PC-9 (cell line): ENCODE measurements around the gene AZU1. TPM values are rescaled to one million over a fixed set of nuclear protein-coding genes. Genes with fewer than 3 reads are reported as not detected.

Source experiments
- BruUV-seq: library from RNA; stranded (reverse); fragments of 400-500 nt; replicated peaks from 2 replicates; lab custom pipeline; 2021; lab: Mats Ljungman, UMichigan
- CTCF ChIA-PET: fragments of 300-600 bp; sonication (Branson Sonifier 250); formaldehyde crosslinking; loops from one replicate; lab custom pipeline; 2022; ENCODE audit warnings: antibody characterized with exemption; lab: Charles Lee
- POLR2A ChIA-PET: fragments of 300-600 bp; sonication (Branson Sonifier 250); formaldehyde crosslinking; loops from one replicate; lab custom pipeline; 2022; ENCODE audit warnings: antibody characterized with exemption; ENCODE audit not compliant: unreplicated experiment; lab: Charles Lee
- DNase-seq, 2 experiments: peaks; one replicate each; pipeline versions ENCODE4 v3.0.0 to v3.0.0-alpha.2; 2015 to 2022; ENCODE audit warnings: mixed read lengths in 1 of 2
- H2AFZ ChIP-seq: fragments of 200-600 bp; sonication (generic); 2 replicates; pipeline ENCODE4 v1.8.1; 2017; ENCODE audit warnings: antibody characterized with exemption
- H3F3A ChIP-seq: fragments of 200-600 bp; sonication (generic); 2 replicates; pipeline ENCODE4 v1.8.1; 2017; ENCODE audit warnings: antibody characterized with exemption, mild to moderate bottlenecking, low read depth; ENCODE audit not compliant: insufficient read depth
- H3K27ac ChIP-seq: fragments of 200-600 bp; sonication (generic); 2 replicates; pipeline ENCODE4 v1.6.1; 2016; ENCODE audit warnings: mixed run types
- H3K27me3 ChIP-seq: fragments of 200-600 bp; sonication (generic); 2 replicates; pipeline ENCODE4 v1.6.1; 2016; ENCODE audit warnings: low read depth, mixed run types; ENCODE audit not compliant: insufficient read depth
- H3K36me3 ChIP-seq: fragments of 200-600 bp; sonication (generic); 2 replicates; pipeline ENCODE4 v1.6.1; 2016; ENCODE audit warnings: low read depth, mixed run types
- H3K4me1 ChIP-seq: fragments of 200-600 bp; sonication (generic); replicated peaks from 2 replicates; pipeline ENCODE4 v1.6.1; 2016; ENCODE audit warnings: mixed run types; ENCODE audit not compliant: insufficient read depth
- H3K4me2 ChIP-seq: fragments of 200-600 bp; sonication (generic); 2 replicates; pipeline ENCODE4 v1.6.1; 2017; ENCODE audit warnings: mixed run types
- H3K4me3 ChIP-seq: fragments of 200-600 bp; sonication (generic); 2 replicates; pipeline ENCODE4 v1.6.1; 2016; ENCODE audit warnings: mixed run types
- H3K79me2 ChIP-seq: fragments of 200-600 bp; sonication (generic); 2 replicates; pipeline ENCODE4 v1.6.1; 2017; ENCODE audit warnings: low read depth, mixed run types
- H3K9me2 ChIP-seq: fragments of 200-600 bp; sonication (generic); 2 replicates; pipeline ENCODE4 v1.8.1; 2017; ENCODE audit warnings: mild to moderate bottlenecking; ENCODE audit not compliant: insufficient read depth
- H3K9me3 ChIP-seq: fragments of 200-600 bp; sonication (generic); 2 replicates; pipeline ENCODE4 v1.8.1; 2016; ENCODE audit warnings: low read depth; ENCODE audit not compliant: insufficient read depth
- H4K20me1 ChIP-seq: fragments of 200-600 bp; sonication (generic); 2 replicates; pipeline ENCODE4 v1.8.1; 2017; ENCODE audit not compliant: insufficient read depth
- CTCF ChIP-seq: fragments of 200-600 bp; sonication (generic); conservative IDR thresholded peaks from 2 replicates; pipeline ENCODE4 v1.6.1; 2017; ENCODE audit warnings: mixed run types, antibody characterized with exemption, mild to moderate bottlenecking, moderate library complexity
- EZH2 ChIP-seq: fragments of 200-600 bp; sonication (generic); IDR thresholded peaks from 2 replicates; pipeline ENCODE4 v1.8.0; 2017; ENCODE audit warnings: antibody characterized with exemption, low read depth
- intact Hi-C: fragments of 100-400 bp; cut with micrococcal nuclease; formaldehyde crosslinking; loops from one replicate; pipeline ENCODE4 v1.10.0; 2022; ENCODE audit not compliant: unreplicated experiment
- total RNA-seq: library from RNA; stranded (reverse); gene quantifications from 2 replicates; pipeline ENCODE4 v1.2.3, GENCODE V29; 2021

The AZU1 gene
- total RNA-seq, 1 experiment from 2014 or later: not detected

DNA sequence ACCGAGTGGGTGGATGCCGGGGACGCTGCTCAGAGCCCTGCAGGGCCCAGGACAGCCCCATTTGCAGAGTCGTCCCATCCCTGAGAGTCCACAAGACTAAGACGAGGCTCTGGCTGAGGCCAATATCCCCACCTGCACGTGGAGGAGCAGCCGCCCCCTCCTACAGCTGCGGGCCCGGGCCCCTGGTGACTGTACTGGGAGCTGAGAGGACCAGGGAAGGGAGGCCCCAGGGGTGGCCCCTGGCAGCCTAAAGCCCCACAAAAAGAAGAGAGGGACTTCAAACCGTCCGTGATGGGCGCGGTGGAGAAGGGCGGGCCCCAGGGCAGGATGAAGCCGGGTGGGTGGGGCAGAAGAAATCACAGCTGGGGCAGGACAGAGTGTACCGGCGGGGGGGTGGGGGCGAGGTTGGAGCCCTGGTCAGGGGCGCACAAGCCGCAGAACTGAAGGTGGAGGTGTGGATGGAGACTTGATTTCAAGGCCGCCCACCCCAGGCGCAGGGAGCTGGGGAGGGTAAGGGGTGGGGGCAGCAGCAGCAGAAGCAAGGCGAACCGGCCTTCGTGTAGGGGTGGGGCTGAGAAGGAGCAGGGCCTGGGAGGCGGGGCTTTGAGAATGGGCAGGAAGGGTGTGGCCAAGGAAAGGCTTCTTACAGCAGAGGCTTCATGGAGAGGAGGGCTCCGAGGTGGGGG is 44.8 kb downstream of the AZU1 start:
- H3K36me3 ChIP-seq: no peaks in the 10 kb centered on the region
- peaks cover 29% of the 10 kb centered on the region for H3K4me1 ChIP-seq
- H3K9me2 ChIP-seq: no peaks in the 10 kb centered on the region
- no peak overlapping the region for H2AFZ ChIP-seq
- POLR2A ChIA-PET: no interaction called here
- H3K4me3 ChIP-seq: no peak overlapping the region
- no peaks in the 10 kb centered on the region for H3K79me2 ChIP-seq
- H3F3A ChIP-seq: peaks cover 42% of the 10 kb centered on the region
- H4K20me1 ChIP-seq: no peaks in the 10 kb centered on the region; the same call in 1 of the 2 replicates
- H3K9me3 ChIP-seq: no peaks in the 10 kb centered on the region
- H3K27me3 ChIP-seq: no peaks in the 10 kb centered on the region
- no TSS peak for BruUV-seq
- no peak overlapping the region for H3K27ac ChIP-seq
- intact Hi-C loops: no loop called here
- peak; percentile 72 to 86 for DNase-seq
- H3K4me2 ChIP-seq: peak overlapping the region; percentile 40; the same call in 1 of the 2 replicates
- CTCF ChIA-PET: interaction anchor here (0.5 to 0.6 kb wide), 2 partner anchors 195 to 307 kb away, joined by 3 read pairs; no protein-coding TSS in a partner anchor
- TF ChIP-seq CTCF: no peak
- TF ChIP-seq EZH2: no peak

DNA sequence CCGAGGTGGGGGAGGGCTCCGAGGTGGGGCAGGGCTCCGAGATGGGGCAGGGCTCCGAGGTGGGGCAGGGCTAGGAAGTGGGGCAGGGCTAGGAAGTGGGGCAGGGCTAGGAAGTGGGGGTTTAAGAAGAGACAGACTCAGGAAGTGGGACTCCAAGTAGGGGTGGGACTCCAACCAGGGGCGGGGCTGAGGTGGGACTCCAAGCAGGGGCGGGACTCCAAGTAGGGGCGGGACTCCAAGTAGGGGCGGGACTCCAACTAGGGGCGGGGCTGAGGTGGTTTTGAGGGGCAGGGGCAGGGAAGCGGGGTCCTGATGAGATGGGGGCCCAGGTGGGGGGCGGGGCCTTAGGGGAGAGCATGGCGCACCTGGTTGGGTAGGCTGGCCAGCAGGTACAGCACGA is 45.4 kb downstream of the AZU1 start:
- H3K27me3 ChIP-seq: no peaks in the 10 kb centered on the region
- H3K4me3 ChIP-seq: no peak overlapping the region
- intact Hi-C loops: no loop called here
- no TSS peak for BruUV-seq
- no peak for TF ChIP-seq EZH2
- no peak for TF ChIP-seq CTCF
- no peak overlapping the region for H2AFZ ChIP-seq
- POLR2A ChIA-PET: no interaction called here
- no peak overlapping the region for H3K27ac ChIP-seq
- H3K9me2 ChIP-seq: no peaks in the 10 kb centered on the region
- H4K20me1 ChIP-seq: no peaks in the 10 kb centered on the region; the same call in 1 of the 2 replicates
- H3K79me2 ChIP-seq: no peaks in the 10 kb centered on the region
- no peak overlapping the region for H3K4me2 ChIP-seq
- H3K4me1 ChIP-seq: peaks cover 29% of the 10 kb centered on the region
- peaks cover 40% of the 10 kb centered on the region for H3F3A ChIP-seq
- no peaks in the 10 kb centered on the region for H3K9me3 ChIP-seq
- CTCF ChIA-PET: interaction anchor here (0.5 kb wide), 1 partner anchor 194 kb away, joined by 3 read pairs; no protein-coding TSS in a partner anchor
- H3K36me3 ChIP-seq: no peaks in the 10 kb centered on the region
- peak in 1 of 2 experiments; percentile 51 for DNase-seq

- ChIA-PET POLR2A (interaction anchor here (0.5 kb wide), 1 partner anchor 204 kb away, joined by 3 read pairs; no protein-coding TSS in a partner anchor), CTCF (no interaction called here)
- Histone ChIP-seq H2AFZ (no peak overlapping the region), H3K27ac (no peak overlapping the region), H3K79me2 (no peaks in the 10 kb centered on the region), H3K36me3 (no peaks in the 10 kb centered on the region), H3K4me1 (peaks cover 28% of the 10 kb centered on the region), H3K9me2 (no peaks in the 10 kb centered on the region), H4K20me1 (no peaks in the 10 kb centered on the region; the same call in 1 of the 2 replicates), H3K9me3 (no peaks in the 10 kb centered on the region), H3K4me2 (no peak overlapping the region), H3K4me3 (no peak overlapping the region), H3F3A (peaks cover 40% of the 10 kb centered on the region), H3K27me3 (no peaks in the 10 kb centered on the region)
- no TSS peak for BruUV-seq
- intact Hi-C loops: no loop called here
- no peak for DNase-seq
- no peak for TF ChIP-seq CTCF
- TF ChIP-seq EZH2: no peak
Measured at GRCh38 chr19:873561-874041, 46.0 kb downstream of the AZU1 start.
